GM12875 (cell line): Measurements from ENCODE around the gene ELP4.

ENCODE experiments used
- H3K4me3 ChIP-seq: one replicate; pipeline ENCODE4 v1.5.1; 2011; ENCODE audit warnings: low read depth, low read length, control low read depth
- CTCF ChIP-seq: IDR thresholded peaks from 2 replicates; pipeline ENCODE4 v1.5.1; 2011; ENCODE audit warnings: low read depth, mild to moderate bottlenecking, control low read depth, inconsistent platforms, low read length, moderate library complexity, borderline replicate concordance; ENCODE audit not compliant: insufficient read depth

The ELP4 gene

GRCh38 chr11:31792036-31792435 is 282.5 kb downstream of the ELP4 start:
- no peak for TF ChIP-seq CTCF

GRCh38 chr11:31792456-31792855 is 282.9 kb downstream of the ELP4 start:
- no peak overlapping the region for H3K4me3 ChIP-seq
- no peak for TF ChIP-seq CTCF

More at GRCh38 chr11:31792036-31792435, 282.5 kb downstream of the ELP4 start:
- no peak overlapping the region for H3K4me3 ChIP-seq

- TF ChIP-seq CTCF, result no peak
- no peak overlapping the region for H3K4me3 ChIP-seq
These were observed 283.7 kb downstream of the ELP4 start for GRCh38 chr11:31793264-31793663.

- TF ChIP-seq CTCF, result no peak
- no peak overlapping the region for H3K4me3 ChIP-seq
These were observed 285.0 kb downstream of the ELP4 start for GRCh38 chr11:31794548-31794947.

- H3K4me3 ChIP-seq, result no peak overlapping the region
- TF ChIP-seq CTCF, result no peak
These were observed 286.3 kb downstream of the ELP4 start for GRCh38 chr11:31795706-31796498.

- H3K4me3 ChIP-seq, result no peak overlapping the region
- no peak for TF ChIP-seq CTCF
These were observed 287.1 kb downstream of the ELP4 start for GRCh38 chr11:31796499-31797189.
